Adipocyte (in vitro differentiated cells): ENCODE results near the gene UNK.
"Not testable (repeated sequence)": the region's sequence is repeated elsewhere in the genome, so short reads cannot be mapped to it uniquely, and the experiment has no call there.

Source experiments
- DNase-seq: peaks from one replicate; pipeline ENCODE4 v3.0.0-alpha.2; 2015; ENCODE audit warnings: low read depth
- H3K27me3 ChIP-seq: replicated peaks from 2 replicates; pipeline ENCODE4 v1.7.0; 2013; ENCODE audit warnings: mild to moderate bottlenecking, low read length, moderate library complexity; ENCODE audit not compliant: control insufficient read depth, insufficient read depth
- H3K36me3 ChIP-seq: 2 replicates; pipeline ENCODE4 v1.7.0; 2013; ENCODE audit warnings: low read length, mild to moderate bottlenecking, moderate library complexity; ENCODE audit not compliant: control insufficient read depth, insufficient read depth, severe bottlenecking
- H3K4me1 ChIP-seq: 2 replicates; pipeline ENCODE4 v1.7.0; 2013; ENCODE audit warnings: mild to moderate bottlenecking, low read length, moderate library complexity; ENCODE audit not compliant: control insufficient read depth, insufficient read depth
- H3K4me3 ChIP-seq: 2 replicates; pipeline ENCODE4 v1.7.0; 2013; ENCODE audit warnings: mild to moderate bottlenecking, low read length, moderate library complexity
- H3K9ac ChIP-seq: 2 replicates; pipeline ENCODE4 v1.7.0; 2013; ENCODE audit warnings: mild to moderate bottlenecking, low read length, moderate library complexity
- H3K9me3 ChIP-seq: 2 replicates; pipeline ENCODE4 v1.7.0; 2013; ENCODE audit warnings: mild to moderate bottlenecking, low read length, moderate library complexity; ENCODE audit not compliant: control insufficient read depth

UNK gene

DNA sequence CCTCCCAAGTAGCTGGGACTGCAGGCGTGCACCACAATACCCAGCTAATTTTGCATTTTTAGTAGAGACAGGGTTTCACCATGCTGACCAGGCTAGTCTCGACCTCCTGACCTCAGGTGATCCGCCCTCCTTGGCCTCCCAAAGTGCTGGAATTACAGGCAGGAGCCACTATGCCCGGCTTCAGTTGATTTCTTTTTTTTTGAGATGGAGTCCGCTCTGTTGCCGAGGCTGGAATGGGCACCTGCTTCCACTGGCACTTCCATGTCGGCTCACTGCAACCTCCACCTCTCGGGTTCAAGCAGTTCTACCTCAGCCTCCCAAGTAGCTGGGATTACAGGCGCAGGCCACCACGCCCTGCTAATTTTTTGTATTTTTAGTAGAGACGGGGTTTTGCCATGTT lies 26.1 kb downstream of the UNK start:
- Histone ChIP-seq H3K4me1 (peaks cover 27% of the 10 kb centered on the region), H3K36me3 (peaks cover 43% of the 10 kb centered on the region)
- H3K9ac ChIP-seq, H3K4me3 ChIP-seq, H3K9me3 ChIP-seq, H3K27me3 ChIP-seq, DNase-seq: not testable (repeated sequence)

DNA sequence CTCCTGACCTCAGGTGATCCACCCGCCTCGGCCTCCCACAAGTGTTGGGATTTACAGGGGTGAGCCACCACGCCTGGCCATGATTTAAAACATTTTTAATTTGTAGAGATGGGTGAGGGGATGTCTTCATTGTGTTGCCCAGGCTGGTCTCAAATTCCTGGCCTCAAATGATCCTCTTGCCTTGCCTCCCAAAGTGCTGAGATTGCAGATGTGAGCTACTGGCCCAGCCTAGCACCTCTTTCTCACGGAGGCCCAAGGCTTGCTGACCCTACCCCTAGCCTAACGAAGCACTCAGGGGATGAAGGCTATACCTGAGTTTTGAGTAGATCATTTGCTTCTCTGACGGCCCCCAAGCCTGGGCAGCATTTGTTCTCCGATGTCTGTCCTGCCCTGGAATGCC lies 26.6 kb downstream of the UNK start:
- H3K9ac ChIP-seq = no peak overlapping the region
- no peak overlapping the region for H3K4me3 ChIP-seq
- no peaks in the 10 kb centered on the region for H3K9me3 ChIP-seq
- H3K36me3 ChIP-seq = peaks cover 43% of the 10 kb centered on the region
- no peaks in the 10 kb centered on the region for H3K27me3 ChIP-seq
- peaks cover 27% of the 10 kb centered on the region for H3K4me1 ChIP-seq
- DNase-seq = no peak

DNA sequence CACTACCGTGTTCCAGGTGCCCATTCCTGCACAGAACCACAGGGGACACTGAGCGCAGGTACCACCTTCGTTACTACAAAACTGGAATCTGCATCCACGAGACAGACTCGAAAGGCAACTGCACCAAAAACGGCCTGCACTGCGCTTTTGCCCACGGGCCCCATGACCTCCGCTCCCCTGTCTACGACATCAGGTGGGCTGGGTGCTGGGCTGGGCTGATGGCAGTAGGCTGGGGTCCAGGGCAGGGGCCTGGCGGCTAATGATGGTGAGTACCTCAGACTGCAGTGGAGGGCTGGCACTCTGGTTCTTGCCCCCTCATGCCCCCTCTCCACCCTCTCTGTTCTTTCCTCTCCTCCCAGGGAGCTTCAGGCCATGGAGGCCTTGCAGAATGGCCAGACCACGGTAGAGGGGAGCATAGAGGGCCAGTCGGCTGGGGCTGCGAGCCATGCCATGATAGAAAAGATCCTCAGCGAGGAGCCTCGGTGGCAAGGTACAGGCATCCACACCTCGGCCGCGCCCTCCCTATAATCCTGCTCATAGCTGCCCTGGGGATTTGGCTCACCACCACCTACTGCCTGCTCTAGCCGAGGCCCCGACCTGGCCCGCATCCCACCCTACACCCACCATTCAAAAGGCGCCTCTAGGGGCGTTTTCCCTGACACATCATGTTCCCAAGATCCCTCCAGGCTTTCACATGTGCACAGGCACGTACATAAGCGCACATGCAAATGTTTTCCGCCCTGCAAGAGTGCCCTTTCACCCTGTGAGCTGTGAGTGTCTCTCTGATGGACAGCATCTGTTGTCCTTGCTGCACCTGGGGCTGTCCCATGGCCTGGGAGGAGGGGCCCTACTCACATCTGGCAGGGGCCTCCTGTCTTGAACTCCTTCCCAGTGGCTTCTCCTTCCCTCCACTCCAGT lies 27.7 kb downstream of the UNK start:
- Histone ChIP-seq H3K9ac (no peak overlapping the region), H3K9me3 (no peaks in the 10 kb centered on the region), H3K27me3 (no peaks in the 10 kb centered on the region), H3K36me3 (peaks cover 54% of the 10 kb centered on the region), H3K4me1 (peaks cover 27% of the 10 kb centered on the region), H3K4me3 (no peak overlapping the region)
- no peak for DNase-seq

DNA sequence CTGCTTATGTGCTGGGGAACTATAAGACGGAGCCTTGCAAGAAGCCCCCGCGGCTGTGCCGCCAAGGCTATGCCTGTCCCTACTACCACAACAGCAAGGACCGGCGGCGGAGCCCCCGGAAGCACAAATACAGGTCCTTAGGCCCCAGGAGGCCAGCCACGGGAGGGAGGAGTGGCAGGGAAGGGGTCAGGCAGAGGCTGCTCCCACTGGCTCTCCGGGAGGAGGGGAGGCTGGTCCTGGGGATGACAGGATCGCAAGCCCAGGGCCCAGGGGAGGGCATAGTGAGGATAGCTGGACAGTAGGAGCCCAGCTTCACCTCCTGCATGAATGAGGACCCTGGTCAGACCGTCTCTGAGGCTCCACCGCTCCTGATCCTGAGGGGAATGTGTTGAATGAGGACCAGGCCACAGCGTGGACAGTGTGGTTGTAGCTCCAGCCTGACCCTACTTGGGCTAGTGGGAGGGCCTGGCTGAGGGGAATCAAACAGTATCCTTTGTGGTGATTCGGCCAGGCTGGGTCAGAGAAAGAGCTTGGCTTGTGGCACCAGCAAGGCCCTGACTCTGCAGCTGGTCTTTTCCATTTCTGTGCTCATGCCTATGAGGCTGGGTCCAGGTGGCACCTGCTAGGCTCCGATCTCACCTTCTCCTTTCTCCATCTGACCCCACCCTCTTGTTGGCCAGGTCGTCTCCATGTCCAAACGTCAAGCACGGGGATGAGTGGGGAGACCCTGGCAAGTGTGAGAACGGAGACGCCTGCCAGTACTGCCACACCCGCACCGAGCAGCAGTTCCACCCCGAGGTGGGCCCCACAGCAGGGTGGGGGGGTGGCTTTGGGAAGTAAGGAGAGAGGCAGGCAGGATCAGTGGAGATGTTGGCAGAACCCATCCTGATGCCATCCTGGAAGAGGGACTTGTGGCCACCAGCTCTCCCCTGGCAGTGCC lies 28.7 kb downstream of the UNK start:
- Histone ChIP-seq H3K36me3 (peaks cover 64% of the 10 kb centered on the region), H3K9me3 (no peaks in the 10 kb centered on the region), H3K4me3 (no peak overlapping the region), H3K4me1 (peaks cover 27% of the 10 kb centered on the region), H3K9ac (no peak overlapping the region), H3K27me3 (no peaks in the 10 kb centered on the region)
- no peak for DNase-seq

DNA sequence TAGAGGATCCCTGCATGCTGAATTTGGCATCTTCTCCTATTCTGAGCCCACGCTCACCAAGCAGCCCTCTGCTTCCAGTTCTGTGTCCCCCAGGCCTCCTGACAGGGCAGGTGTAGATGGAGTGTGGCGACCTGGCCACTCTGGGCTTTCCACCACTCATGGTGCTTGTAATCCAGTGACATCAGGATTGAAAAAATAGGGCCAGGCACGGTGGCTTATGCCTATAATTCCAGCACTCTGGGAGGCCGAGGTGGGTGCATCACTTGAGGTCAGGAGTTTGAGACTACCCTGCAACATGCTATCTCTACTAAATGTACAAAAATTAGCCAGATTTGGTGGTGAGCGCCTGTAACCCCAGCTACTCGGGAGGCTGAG lies 29.4 kb downstream of the UNK start:
- peaks cover 70% of the 10 kb centered on the region for H3K36me3 ChIP-seq
- H3K4me1 ChIP-seq = peaks cover 21% of the 10 kb centered on the region
- DNase-seq = no peak
- no peaks in the 10 kb centered on the region for H3K9me3 ChIP-seq
- no peaks in the 10 kb centered on the region for H3K27me3 ChIP-seq
- H3K4me3 ChIP-seq = no peak overlapping the region
- no peak overlapping the region for H3K9ac ChIP-seq

DNA sequence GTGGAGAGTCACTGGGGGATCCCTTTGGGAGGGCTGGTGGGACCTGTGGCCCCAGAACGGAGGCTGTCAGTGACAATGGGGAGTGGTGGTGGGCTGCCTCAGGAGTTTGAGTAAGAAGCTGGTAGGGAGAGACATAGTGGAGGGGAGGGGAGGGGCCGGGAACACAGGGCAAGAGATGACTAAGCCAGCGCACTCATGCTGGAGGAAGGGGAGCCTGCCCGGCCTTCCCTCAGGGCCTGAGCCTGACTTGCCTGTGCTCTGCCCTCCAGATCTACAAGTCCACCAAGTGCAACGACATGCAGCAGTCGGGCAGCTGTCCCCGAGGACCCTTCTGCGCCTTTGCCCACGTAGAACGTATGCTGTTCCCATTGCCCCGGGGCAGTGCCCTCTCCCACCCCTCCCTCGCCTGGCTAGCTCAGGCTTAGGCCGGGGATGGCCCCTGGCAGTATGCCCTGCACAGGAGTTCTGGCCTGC lies 30.3 kb downstream of the UNK start:
- peaks cover 78% of the 10 kb centered on the region for H3K36me3 ChIP-seq
- peaks cover 12% of the 10 kb centered on the region for H3K4me1 ChIP-seq
- H3K4me3 ChIP-seq = no peak overlapping the region

DNA sequence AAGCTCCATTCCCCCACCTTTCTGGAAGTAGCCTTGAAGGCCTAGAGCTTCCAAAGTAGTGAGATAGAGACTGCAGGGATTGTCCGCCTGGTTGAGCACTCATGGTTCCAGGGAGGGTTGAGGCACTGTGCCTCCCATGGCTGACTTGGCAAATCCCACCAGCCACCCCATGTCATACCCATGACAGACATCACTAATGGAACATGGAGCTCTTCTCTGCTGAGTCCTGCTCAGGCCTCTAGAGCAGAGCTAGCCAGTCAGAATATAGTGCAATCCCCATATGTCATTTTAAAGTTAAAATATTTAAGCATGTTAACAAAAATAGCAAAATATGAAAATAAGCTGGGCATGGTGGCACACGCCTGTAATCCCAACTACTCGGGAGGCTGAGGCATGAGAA lies 30.8 kb downstream of the UNK start:
- Histone ChIP-seq H3K4me1 (peaks cover 8% of the 10 kb centered on the region), H3K4me3 (no peak overlapping the region), H3K36me3 (peaks cover 78% of the 10 kb centered on the region), H3K9ac (peak overlapping the region; percentile 34), H3K27me3 (no peaks in the 10 kb centered on the region), H3K9me3 (no peaks in the 10 kb centered on the region)
- no peak for DNase-seq

More for the DNA sequence above, 30.3 kb downstream of the UNK start:
- Histone ChIP-seq H3K27me3 (no peaks in the 10 kb centered on the region), H3K9ac (peak overlapping the region; percentile 45), H3K9me3 (no peaks in the 10 kb centered on the region)
- peak; percentile 71 for DNase-seq

DNA sequence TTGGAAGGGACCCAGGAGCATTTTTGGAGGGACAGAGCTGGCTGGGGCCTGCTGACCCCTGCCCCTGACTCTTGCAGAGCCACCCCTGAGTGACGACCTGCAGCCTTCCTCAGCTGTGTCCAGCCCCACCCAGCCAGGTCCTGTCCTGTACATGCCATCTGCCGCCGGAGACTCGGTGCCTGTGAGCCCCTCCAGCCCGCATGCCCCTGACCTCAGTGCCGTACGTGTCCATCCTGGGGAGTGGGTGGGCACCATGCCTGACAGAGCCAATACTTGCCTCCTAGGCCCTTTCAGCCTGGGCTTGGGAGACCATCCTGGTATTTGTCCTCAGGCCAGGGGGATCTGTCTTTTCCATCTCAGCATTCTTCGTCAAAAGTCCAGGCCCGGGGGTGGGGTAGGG lies 32.1 kb downstream of the UNK start:
- H3K4me3 ChIP-seq = no peak overlapping the region
- no peaks in the 10 kb centered on the region for H3K9me3 ChIP-seq
- H3K27me3 ChIP-seq = no peaks in the 10 kb centered on the region
- H3K9ac ChIP-seq = no peak overlapping the region
- DNase-seq = no peak
- peaks cover 86% of the 10 kb centered on the region for H3K36me3 ChIP-seq
- peaks cover 8% of the 10 kb centered on the region for H3K4me1 ChIP-seq

DNA sequence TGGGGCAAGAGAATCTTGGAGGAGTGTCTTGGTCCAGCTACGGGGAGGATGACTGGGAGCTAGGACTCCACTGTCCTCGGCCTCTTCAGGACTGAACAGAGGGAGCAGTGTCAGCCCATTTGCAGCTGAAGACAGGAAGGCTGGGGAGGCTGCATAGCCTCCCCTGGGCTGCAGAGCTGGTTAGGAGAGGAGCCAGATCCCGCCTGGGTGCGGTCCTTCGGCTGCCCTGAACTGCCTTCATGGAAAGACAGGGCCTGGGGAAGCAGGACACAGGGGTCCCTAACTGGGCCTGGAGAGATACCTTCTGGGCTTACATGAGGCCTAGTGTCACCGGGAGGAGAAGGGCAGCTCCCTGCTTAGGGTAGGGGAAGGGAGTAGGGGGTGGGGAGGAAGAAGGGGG lies 33.0 kb downstream of the UNK start:
- no peak for DNase-seq
- Histone ChIP-seq H3K4me3 (no peak overlapping the region), H3K4me1 (peaks cover 8% of the 10 kb centered on the region), H3K36me3 (peaks cover 83% of the 10 kb centered on the region), H3K9ac (no peak overlapping the region), H3K9me3 (no peaks in the 10 kb centered on the region), H3K27me3 (no peaks in the 10 kb centered on the region)

DNA sequence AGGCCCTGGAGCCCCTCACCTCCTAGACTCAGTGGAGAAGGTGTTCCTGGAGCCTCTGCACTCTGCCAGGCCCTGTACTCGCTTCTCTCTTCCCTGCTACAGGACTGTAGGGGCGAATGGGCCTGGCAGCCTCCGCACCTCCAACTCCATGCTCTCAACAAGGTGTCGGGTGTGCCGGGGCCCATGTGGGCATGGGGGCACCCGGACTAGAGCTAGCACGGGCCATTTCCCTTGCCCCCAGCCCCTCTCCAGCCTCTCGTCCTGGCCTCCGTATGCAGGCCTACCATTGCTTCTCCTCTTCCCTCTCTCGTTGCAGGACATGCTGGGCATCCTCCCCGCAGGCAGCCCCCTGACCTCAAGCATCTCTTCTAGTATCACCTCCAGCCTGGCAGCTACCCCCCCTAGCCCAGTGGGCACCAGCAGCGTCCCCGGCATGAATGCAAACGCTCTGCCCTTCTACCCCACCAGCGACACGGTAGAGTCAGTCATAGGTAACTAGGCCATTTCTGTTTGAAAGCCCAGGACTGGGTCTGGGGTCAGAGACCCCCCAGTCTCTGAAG lies 33.8 kb downstream of the UNK start:
- DNase-seq = no peak
- Histone ChIP-seq H3K4me3 (no peak overlapping the region), H3K27me3 (no peaks in the 10 kb centered on the region), H3K9me3 (no peaks in the 10 kb centered on the region), H3K36me3 (peaks cover 83% of the 10 kb centered on the region), H3K9ac (no peak overlapping the region), H3K4me1 (peaks cover 8% of the 10 kb centered on the region)

DNA sequence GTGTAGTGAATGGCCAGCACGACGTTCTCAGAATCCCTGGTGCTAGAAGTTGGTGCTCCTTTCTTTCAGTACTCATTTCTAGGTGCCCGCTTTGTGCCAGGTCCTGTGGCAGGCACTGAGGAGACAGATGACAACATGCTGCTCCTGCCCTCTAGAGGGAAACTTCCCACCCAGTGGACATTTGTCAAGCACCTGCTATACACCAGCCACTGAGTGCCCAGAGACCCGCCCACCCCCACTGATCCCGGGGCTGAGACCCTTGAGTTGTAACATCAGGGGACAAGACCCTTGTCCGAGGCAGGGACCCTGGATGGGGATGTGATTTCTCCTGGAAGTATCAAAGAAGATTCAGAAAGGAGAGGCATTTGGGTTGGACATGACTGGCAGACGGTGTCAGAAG lies 34.5 kb downstream of the UNK start:
- Histone ChIP-seq H3K4me1 (peaks cover 8% of the 10 kb centered on the region), H3K36me3 (peaks cover 83% of the 10 kb centered on the region), H3K4me3 (no peak overlapping the region), H3K9me3 (no peaks in the 10 kb centered on the region), H3K9ac (no peak overlapping the region), H3K27me3 (no peaks in the 10 kb centered on the region)
- no peak for DNase-seq
